ENCODE results near the gene MYH16. TPM values are rescaled to one million over a fixed set of nuclear protein-coding genes. Genes with fewer than 3 reads are reported as not detected.

Gene MYH16
- total RNA-seq, 1 experiment from 2014 or later = 0.57 TPM

DNA sequence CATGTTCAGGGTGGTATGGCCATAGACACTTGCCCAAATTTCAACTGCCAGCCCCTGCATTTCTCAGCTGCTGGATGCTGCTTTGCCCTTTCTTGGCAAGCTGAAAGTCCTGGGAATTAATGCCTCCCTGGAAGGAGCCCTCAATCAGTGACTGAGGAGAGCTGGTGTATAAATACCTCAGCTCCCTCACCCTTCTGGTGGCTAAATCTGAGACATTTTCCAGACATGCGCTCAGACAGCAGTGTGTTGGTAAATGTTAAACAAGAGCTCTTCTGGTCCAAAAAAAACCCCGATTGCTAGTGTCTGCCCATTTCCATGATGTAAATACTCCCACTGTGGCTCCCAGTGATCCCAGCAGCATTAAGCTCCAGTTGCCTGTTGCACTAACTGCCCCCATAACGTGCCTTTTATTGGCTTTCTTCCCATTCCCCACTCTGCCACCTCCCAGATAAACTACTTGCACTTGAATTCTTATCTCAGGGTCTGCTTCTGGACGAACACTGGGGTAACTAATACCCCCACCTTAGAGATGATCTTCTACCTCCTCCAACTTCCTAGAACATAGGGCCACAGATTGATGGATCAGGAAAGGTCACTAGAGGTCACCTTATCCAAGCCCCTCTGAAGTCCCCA is 6.7 kb upstream of the MYH16 start:
- CTCF ChIA-PET = no interaction called here
- Histone ChIP-seq H3K79me2 (ENCODE audit: insufficient read depth, low read length) (no peaks in the 10 kb centered on the region), H3K27ac (ENCODE audit: low read depth, low read length) (no peak overlapping the region), H3K9me2 (ENCODE audit: insufficient read depth) (no peaks in the 10 kb centered on the region), H3K4me2 (ENCODE audit: low read length) (no peak overlapping the region), H2AFZ (ENCODE audit: low read depth, low read length, poor library complexity, severe bottlenecking) (no peak overlapping the region), H3K4me3 (replicated peaks in 1 of 2; ENCODE audit: low read depth in 1 of 2, low read length in 2 of 2) (no peak overlapping the region), H3K4me1 (ENCODE audit: control insufficient read depth in 1 of 2, insufficient read depth in 2 of 2, low read length in 2 of 2) (peaks cover 13 to 31% of the 10 kb centered on the region in 2 experiments), H3K36me3 (ENCODE audit: control insufficient read depth in 1 of 2, insufficient read depth in 2 of 2, low read length in 2 of 2) (no peaks in the 10 kb centered on the region), H3K9me3 (ENCODE audit: control insufficient read depth in 1 of 2, insufficient read depth in 1 of 2, low read depth in 1 of 2, low read length in 2 of 2) (no peaks in the 10 kb centered on the region), H3K9ac (ENCODE audit: low read length) (no peak overlapping the region), H4K20me1 (ENCODE audit: insufficient read depth) (no peaks in the 10 kb centered on the region), H3K27me3 (ENCODE audit: insufficient read depth, low read length) (no peaks in the 10 kb centered on the region)
- no peak for ATAC-seq
- BruUV-seq (replicated peaks) = no TSS peak
- intact Hi-C loops (cut with micrococcal nuclease) = no loop called here
- POLR2A ChIA-PET = no interaction called here
- RAD21 ChIA-PET (ENCODE audit: low non-redundant PET in 1 of 2, low total read pairs in 2 of 2, uncharacterized antibody in 2 of 2, unreplicated experiment in 2 of 2) = no interaction called here
- no peak for DNase-seq (ENCODE audit: low read depth, low spot score)
- TF ChIP-seq EZH2phosphoT487 (IDR thresholded peaks at IDR 0.05; ENCODE audit: borderline replicate concordance) (no peak), CBX3 (IDR thresholded peaks at IDR 0.05; ENCODE audit: low read depth) (no peak), FOSL1 (IDR thresholded peaks at IDR 0.05; ENCODE audit: low read depth) (no peak), CEBPB (IDR thresholded peaks at IDR 0.05; ENCODE audit: low read depth) (no peak), EZH2 (IDR thresholded peaks at IDR 0.05) (no peak), EGR1 (IDR thresholded peaks at IDR 0.05; ENCODE audit: low read depth) (no peak)
- TF ChIP-seq, protein P1, sequence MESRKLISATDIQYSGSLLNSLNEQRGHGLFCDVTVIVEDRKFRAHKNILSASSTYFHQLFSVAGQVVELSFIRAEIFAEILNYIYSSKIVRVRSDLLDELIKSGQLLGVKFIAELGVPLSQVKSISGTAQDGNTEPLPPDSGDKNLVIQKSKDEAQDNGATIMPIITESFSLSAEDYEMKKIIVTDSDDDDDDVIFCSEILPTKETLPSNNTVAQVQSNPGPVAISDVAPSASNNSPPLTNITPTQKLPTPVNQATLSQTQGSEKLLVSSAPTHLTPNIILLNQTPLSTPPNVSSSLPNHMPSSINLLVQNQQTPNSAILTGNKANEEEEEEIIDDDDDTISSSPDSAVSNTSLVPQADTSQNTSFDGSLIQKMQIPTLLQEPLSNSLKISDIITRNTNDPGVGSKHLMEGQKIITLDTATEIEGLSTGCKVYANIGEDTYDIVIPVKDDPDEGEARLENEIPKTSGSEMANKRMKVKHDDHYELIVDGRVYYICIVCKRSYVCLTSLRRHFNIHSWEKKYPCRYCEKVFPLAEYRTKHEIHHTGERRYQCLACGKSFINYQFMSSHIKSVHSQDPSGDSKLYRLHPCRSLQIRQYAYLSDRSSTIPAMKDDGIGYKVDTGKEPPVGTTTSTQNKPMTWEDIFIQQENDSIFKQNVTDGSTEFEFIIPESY (IDR thresholded peaks at IDR 0.05; ENCODE audit: extremely low read depth, insufficient replicate concordance, low read length) = no peak

DNA sequence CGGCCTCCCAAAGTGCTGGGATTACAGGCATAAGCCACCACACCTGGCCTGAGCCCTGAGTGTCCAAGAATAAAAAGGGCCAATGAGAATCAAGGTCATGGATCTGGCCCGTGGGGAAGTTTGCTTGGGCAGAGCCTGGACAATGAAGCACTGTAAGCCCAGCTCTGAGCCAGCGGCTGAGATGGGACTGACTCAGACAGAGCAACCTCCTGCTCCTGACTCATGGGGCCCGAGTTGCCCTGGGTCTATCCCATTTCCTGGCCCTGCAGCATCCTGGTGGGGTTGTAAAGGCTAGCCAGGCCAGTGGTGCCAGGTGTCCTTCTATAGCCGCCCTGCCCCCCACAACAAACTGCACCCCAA is 5.2 kb upstream of the MYH16 start:
- intact Hi-C loops (cut with micrococcal nuclease) = loop anchor here (1.0 kb wide), 1 partner anchor 37 kb away; no protein-coding TSS in a partner anchor

More for the DNA sequence above, 5.2 kb upstream of the MYH16 start:
- Histone ChIP-seq H3K4me2 (ENCODE audit: low read length) (peak overlapping the region; percentile 70), H3K79me2 (ENCODE audit: insufficient read depth, low read length) (no peaks in the 10 kb centered on the region), H3K27ac (ENCODE audit: low read depth, low read length) (no peak overlapping the region), H2AFZ (ENCODE audit: low read depth, low read length, poor library complexity, severe bottlenecking) (no peak overlapping the region), H3K9me2 (ENCODE audit: insufficient read depth) (no peaks in the 10 kb centered on the region), H3K9ac (ENCODE audit: low read length) (peak overlapping the region; percentile 59), H3K27me3 (ENCODE audit: insufficient read depth, low read length) (no peaks in the 10 kb centered on the region), H3K4me1 (ENCODE audit: control insufficient read depth in 1 of 2, insufficient read depth in 2 of 2, low read length in 2 of 2) (peaks cover 13 to 39% of the 10 kb centered on the region in 2 experiments), H4K20me1 (ENCODE audit: insufficient read depth) (no peaks in the 10 kb centered on the region), H3K4me3 (replicated peaks in 1 of 2; ENCODE audit: low read depth in 1 of 2, low read length in 2 of 2) (peak overlapping the region in 1 of 2 experiments; percentile 7; a peak in 1 of 4 replicates), H3K36me3 (ENCODE audit: control insufficient read depth in 1 of 2, insufficient read depth in 2 of 2, low read length in 2 of 2) (no peaks in the 10 kb centered on the region), H3K9me3 (ENCODE audit: control insufficient read depth in 1 of 2, insufficient read depth in 1 of 2, low read depth in 1 of 2, low read length in 2 of 2) (no peaks in the 10 kb centered on the region)
- ATAC-seq (peak; percentile 97), DNase-seq (ENCODE audit: low read depth, low spot score) (peak; percentile 85)
- ChIA-PET POLR2A (no interaction called here), CTCF (no interaction called here), RAD21 (ENCODE audit: low non-redundant PET in 1 of 2, low total read pairs in 2 of 2, uncharacterized antibody in 2 of 2, unreplicated experiment in 2 of 2) (no interaction called here)
- BruUV-seq (replicated peaks) = no TSS peak
- peak; percentile 40 for TF ChIP-seq POLR2AphosphoS5 (IDR thresholded peaks at IDR 0.05; ENCODE audit: low read depth, low read length)
- no peak for TF ChIP-seq FOSL1 (IDR thresholded peaks at IDR 0.05; ENCODE audit: low read depth)

Measured in HCT116 (cell line).